Measurements from ENCODE around the gene BICC1. TPM values are rescaled to one million over a fixed set of nuclear protein-coding genes. Genes with fewer than 3 reads are reported as not detected.
A peak's percentile ranks its signal among the peaks of the same experiment; 100 is the strongest.

BICC1 gene
- polyA plus RNA-seq, 1 donor (not counting 4 experiments of a cell fraction or from before 2014, with no cell fraction given), result 4.2 TPM

DNA sequence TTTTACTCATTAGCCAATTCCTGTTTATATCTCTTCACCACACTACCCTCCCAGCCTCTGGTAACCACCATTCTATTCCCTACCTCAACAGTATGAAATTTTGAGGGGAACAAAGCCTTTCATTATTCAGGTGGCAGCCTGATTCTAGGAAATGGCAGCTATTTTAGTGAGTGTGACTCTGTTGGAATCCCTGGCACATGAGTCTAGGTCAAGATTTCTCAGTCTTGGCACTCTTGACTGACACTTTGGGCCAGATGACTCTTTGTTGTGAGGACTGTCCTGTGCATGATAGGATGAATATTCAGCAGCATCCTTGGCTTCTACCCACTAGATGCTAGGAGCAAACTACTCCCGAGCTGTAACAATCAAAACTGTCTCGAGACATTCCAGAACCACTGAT is 341.0 kb downstream of the BICC1 start:
- no peak overlapping the region for H3K27ac ChIP-seq (ENCODE audit: control insufficient read depth, insufficient read depth, low read length)
- H3K9ac ChIP-seq (ENCODE audit: control insufficient read depth, extremely low read depth, insufficient read depth, low read length), result no peak overlapping the region
- dilution Hi-C loops (cut with MboI; ENCODE audit: extremely low pct_ligation_motif_present, low sequenced_read_pairs), result no loop called here
- no peaks in the 10 kb centered on the region for H3K79me2 ChIP-seq (ENCODE audit: control insufficient read depth, insufficient read depth, low read length)
- DNase-seq (ENCODE audit: low read depth, low spot score), result no peak
- TF ChIP-seq, protein P1, sequence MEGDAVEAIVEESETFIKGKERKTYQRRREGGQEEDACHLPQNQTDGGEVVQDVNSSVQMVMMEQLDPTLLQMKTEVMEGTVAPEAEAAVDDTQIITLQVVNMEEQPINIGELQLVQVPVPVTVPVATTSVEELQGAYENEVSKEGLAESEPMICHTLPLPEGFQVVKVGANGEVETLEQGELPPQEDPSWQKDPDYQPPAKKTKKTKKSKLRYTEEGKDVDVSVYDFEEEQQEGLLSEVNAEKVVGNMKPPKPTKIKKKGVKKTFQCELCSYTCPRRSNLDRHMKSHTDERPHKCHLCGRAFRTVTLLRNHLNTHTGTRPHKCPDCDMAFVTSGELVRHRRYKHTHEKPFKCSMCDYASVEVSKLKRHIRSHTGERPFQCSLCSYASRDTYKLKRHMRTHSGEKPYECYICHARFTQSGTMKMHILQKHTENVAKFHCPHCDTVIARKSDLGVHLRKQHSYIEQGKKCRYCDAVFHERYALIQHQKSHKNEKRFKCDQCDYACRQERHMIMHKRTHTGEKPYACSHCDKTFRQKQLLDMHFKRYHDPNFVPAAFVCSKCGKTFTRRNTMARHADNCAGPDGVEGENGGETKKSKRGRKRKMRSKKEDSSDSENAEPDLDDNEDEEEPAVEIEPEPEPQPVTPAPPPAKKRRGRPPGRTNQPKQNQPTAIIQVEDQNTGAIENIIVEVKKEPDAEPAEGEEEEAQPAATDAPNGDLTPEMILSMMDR (optimal IDR thresholded peaks at IDR 0.05 in 1 of 3, IDR thresholded peaks at IDR 0.05 in 1 of 3, conservative IDR thresholded peaks at IDR 0.05 in 1 of 3; ENCODE audit: extremely low read depth in 1 of 3, insufficient read depth in 2 of 3, low read length in 3 of 3), result no peak
- no peak for TF ChIP-seq EZH2 (IDR thresholded peaks at IDR 0.05; ENCODE audit: low read length)
- H3K4me2 ChIP-seq (ENCODE audit: control insufficient read depth, extremely low read depth, insufficient read depth, low read depth, low read length), result no peak overlapping the region
- no peak overlapping the region for H2AFZ ChIP-seq (ENCODE audit: control insufficient read depth, low read length)
- H3K36me3 ChIP-seq (ENCODE audit: control insufficient read depth in 2 of 2, extremely low read depth in 1 of 2, insufficient read depth in 2 of 2, low read length in 2 of 2), result no peaks in the 10 kb centered on the region
- FAIRE-seq, result no peak
- H3K4me3 ChIP-seq (ENCODE audit: control insufficient read depth in 2 of 3, extremely low read depth in 1 of 3, insufficient read depth in 2 of 3, low read depth in 1 of 3, low read length in 3 of 3), result no peak overlapping the region
- H3K9me3 ChIP-seq (ENCODE audit: control insufficient read depth, low read depth, low read length), result no peaks in the 10 kb centered on the region
- peaks cover 18% of the 10 kb centered on the region for H3K4me1 ChIP-seq (ENCODE audit: control insufficient read depth, extremely low read depth, insufficient read depth, low read length)
- no peaks in the 10 kb centered on the region for H3K9me1 ChIP-seq (ENCODE audit: control insufficient read depth, extremely low read depth, insufficient read depth, low read length)
- H4K20me1 ChIP-seq (ENCODE audit: control insufficient read depth, extremely low read depth, insufficient read depth, low read length), result no peaks in the 10 kb centered on the region
- no peaks in the 10 kb centered on the region for H3K27me3 ChIP-seq (ENCODE audit: control insufficient read depth, extremely low read depth, insufficient read depth, low read length)

DNA sequence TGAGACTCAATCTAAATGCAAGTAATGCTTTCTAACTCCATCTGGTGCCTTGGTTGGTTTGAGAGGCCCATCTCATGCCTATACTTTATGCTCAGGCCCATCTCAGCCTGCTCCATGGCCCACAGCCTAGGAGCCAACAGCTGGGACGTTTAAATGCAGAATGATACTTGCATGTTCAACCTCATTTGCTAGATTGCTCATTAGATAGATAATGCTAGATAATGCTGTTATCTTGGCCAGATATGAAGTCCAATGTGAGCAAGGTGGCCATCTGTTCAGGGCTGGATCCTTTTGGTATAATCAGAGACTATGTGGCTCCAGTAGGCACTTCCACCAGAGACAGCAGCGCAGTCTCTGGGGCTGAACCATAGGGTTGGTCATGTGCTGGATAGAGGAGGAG is 342.1 kb downstream of the BICC1 start:
- H3K27ac ChIP-seq (ENCODE audit: control insufficient read depth, insufficient read depth, low read length), result no peak overlapping the region
- TF ChIP-seq EZH2 (IDR thresholded peaks at IDR 0.05; ENCODE audit: low read length), result no peak
- H3K36me3 ChIP-seq (ENCODE audit: control insufficient read depth in 2 of 2, extremely low read depth in 1 of 2, insufficient read depth in 2 of 2, low read length in 2 of 2), result no peaks in the 10 kb centered on the region
- no peaks in the 10 kb centered on the region for H3K9me3 ChIP-seq (ENCODE audit: control insufficient read depth, low read depth, low read length)
- H3K9me1 ChIP-seq (ENCODE audit: control insufficient read depth, extremely low read depth, insufficient read depth, low read length), result no peaks in the 10 kb centered on the region
- dilution Hi-C loops (cut with MboI; ENCODE audit: extremely low pct_ligation_motif_present, low sequenced_read_pairs), result no loop called here
- DNase-seq (ENCODE audit: low read depth, low spot score), result no peak
- H3K27me3 ChIP-seq (ENCODE audit: control insufficient read depth, extremely low read depth, insufficient read depth, low read length), result no peaks in the 10 kb centered on the region
- peak overlapping the region; percentile 6 for H2AFZ ChIP-seq (ENCODE audit: control insufficient read depth, low read length)
- no peaks in the 10 kb centered on the region for H3K79me2 ChIP-seq (ENCODE audit: control insufficient read depth, insufficient read depth, low read length)
- H3K9ac ChIP-seq (ENCODE audit: control insufficient read depth, extremely low read depth, insufficient read depth, low read length), result no peak overlapping the region
- peaks cover 18% of the 10 kb centered on the region for H3K4me1 ChIP-seq (ENCODE audit: control insufficient read depth, extremely low read depth, insufficient read depth, low read length)
- H4K20me1 ChIP-seq (ENCODE audit: control insufficient read depth, extremely low read depth, insufficient read depth, low read length), result no peaks in the 10 kb centered on the region
- H3K4me2 ChIP-seq (ENCODE audit: control insufficient read depth, extremely low read depth, insufficient read depth, low read depth, low read length), result no peak overlapping the region
- no peak overlapping the region for H3K4me3 ChIP-seq (ENCODE audit: control insufficient read depth in 2 of 3, extremely low read depth in 1 of 3, insufficient read depth in 2 of 3, low read depth in 1 of 3, low read length in 3 of 3)
- no peak for FAIRE-seq

Data from keratinocyte (primary cell).